Tibial artery (tissue), 4 donors: ENCODE data around the gene GPR55.

Source experiments
- DNase-seq, 2 donors: peaks; one replicate each; pipeline ENCODE4 v3.0.0-alpha.2; 2019
- H3K27ac ChIP-seq, 2 donors: fragments of 200-600 bp; sonication (generic) in 1 of 2; 1 replicate in 1 of 2; 2 replicates in 1 of 2; pipeline ENCODE4 v1.5.1; 2018 to 2019; ENCODE audit warnings: mild to moderate bottlenecking in 1 of 2
- H3K27me3 ChIP-seq, 2 donors: fragments of 200-600 bp; sonication (generic) in 1 of 2; one replicate each; pipeline versions ENCODE4 v1.5.1 to v1.6.0; 2016 to 2019
- H3K36me3 ChIP-seq, 3 donors: fragments of 200-600 bp; sonication (generic) in 2 of 3; one replicate each; pipeline ENCODE4 v1.5.1; 2016 to 2019; ENCODE audit warnings: mild to moderate bottlenecking in 2 of 3
- H3K4me1 ChIP-seq, 4 donors: fragments of 200-600 bp; sonication (generic) in 2 of 4; 1 replicate in 3 of 4; 2 replicates in 1 of 4; pipeline ENCODE4 v1.5.1; 2016 to 2019
- H3K4me3 ChIP-seq, 2 donors: fragments of 200-600 bp; sonication (generic) in 1 of 2; 1 replicate in 1 of 2; 2 replicates in 1 of 2; pipeline ENCODE4 v1.5.1; 2018 to 2019; ENCODE audit warnings: mild to moderate bottlenecking in 2 of 2
- H3K9me3 ChIP-seq, 3 donors: fragments of 200-600 bp; sonication (generic) in 1 of 3; one replicate each; pipeline ENCODE4 v1.5.1; 2016 to 2019
- CTCF ChIP-seq, 2 experiments: fragments of 200-600 bp in 1 of 2; fragments of 450-650 bp in 1 of 2; IDR thresholded peaks; one replicate each; pipeline ENCODE4 v1.5.1; 2017 to 2019; ENCODE audit warnings: antibody characterized with exemption in 2 of 2, mild to moderate bottlenecking in 1 of 2, moderate library complexity in 1 of 2
- intact Hi-C: fragments of 100-400 bp; cut with DNase I; formaldehyde crosslinking; loops from one replicate; pipeline ENCODE4 v1.15.0; 2023; ENCODE audit warnings: low total_unique reads

The GPR55 gene

DNA sequence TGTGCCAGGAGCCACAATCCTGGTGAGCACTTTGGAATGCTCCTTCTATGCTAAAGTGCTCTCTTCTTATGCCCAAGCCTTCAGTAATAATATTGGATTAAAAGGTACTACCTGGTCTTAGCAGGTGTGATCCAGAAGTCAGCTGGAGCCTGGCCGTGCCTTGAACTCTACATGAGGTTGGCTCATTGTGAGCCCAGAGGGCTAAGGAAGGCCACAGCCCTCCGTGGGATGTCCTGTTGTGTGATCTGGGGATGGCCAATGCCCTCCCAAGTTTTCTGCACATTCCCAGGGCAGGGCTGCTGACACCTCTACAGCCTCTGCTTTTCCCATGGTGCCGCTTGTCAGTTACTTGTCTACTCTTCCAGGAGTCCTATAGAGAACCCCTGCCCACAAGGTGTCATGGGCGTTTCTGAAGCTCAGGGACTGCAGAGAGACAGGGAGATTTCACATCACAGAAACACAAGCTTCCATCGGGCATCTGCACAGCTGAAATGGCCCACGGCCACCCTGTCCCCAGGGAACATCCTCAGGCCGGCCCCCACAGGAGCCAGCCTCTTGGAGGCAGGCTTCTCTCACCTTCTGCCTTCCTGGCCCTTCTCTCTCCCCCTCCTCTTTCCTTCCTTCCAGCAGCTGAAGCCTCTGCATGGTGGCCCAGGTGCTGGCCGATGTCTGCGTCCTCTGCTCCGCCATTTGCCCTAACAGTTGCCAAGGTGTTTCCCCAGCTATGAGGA is 27.3 kb upstream of the GPR55 start:
- Histone ChIP-seq H3K4me3 (no peak overlapping the region), H3K36me3 (no peaks in the 10 kb centered on the region), H3K27ac (no peak overlapping the region), H3K27me3 (no peaks in the 10 kb centered on the region), H3K4me1 (peaks cover 0 to 2% (median under 1%) of the 10 kb centered on the region in 4 donors), H3K9me3 (no peaks in the 10 kb centered on the region)
- intact Hi-C loops: no loop called here
- no peak for TF ChIP-seq CTCF (IDR thresholded peaks at IDR 0.05)
- no peak for DNase-seq

- Histone ChIP-seq H3K9me3 (no peaks in the 10 kb centered on the region), H3K36me3 (no peaks in the 10 kb centered on the region), H3K27me3 (no peaks in the 10 kb centered on the region), H3K4me3 (no peak overlapping the region), H3K27ac (no peak overlapping the region), H3K4me1 (no peaks in the 10 kb centered on the region)
- TF ChIP-seq CTCF (IDR thresholded peaks at IDR 0.05): no peak
- no peak for DNase-seq
- intact Hi-C loops: no loop called here
Observed at GRCh38 chr2:230951396-230951795, 26.4 kb upstream of the GPR55 start.

DNA sequence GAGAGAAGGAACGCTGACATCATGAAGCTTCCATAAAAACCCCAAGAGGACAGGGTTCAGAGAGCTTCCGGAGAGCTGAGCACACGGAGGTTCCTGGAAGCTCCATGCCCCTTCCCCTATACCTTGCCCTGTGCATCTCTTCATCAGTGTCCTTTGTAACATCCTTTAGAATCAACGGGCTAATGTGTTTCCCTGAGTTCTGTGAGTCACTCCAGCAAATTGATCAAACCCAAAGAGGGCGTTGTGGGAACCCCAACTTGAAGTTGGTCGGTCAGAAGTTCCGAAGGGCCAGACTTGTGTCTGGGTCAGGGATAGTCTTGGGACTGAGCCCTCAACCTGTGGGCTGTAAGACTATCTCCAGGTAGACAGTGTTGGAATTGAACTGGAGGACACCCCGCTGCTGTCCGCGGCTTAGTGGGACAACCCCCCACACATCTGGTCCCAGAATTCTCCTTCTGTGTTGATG is 25.9 kb upstream of the GPR55 start:
- intact Hi-C loops: no loop called here
- Histone ChIP-seq H3K27me3 (no peaks in the 10 kb centered on the region), H3K36me3 (no peaks in the 10 kb centered on the region), H3K27ac (no peak overlapping the region), H3K4me1 (no peaks in the 10 kb centered on the region), H3K4me3 (no peak overlapping the region), H3K9me3 (no peaks in the 10 kb centered on the region)
- no peak for DNase-seq
- TF ChIP-seq CTCF (IDR thresholded peaks at IDR 0.05): no peak

GRCh38 chr2:230949966-230950873 is 25.2 kb upstream of the GPR55 start:
- H3K9me3 ChIP-seq: no peaks in the 10 kb centered on the region
- intact Hi-C loops: no loop called here
- H3K27me3 ChIP-seq: no peaks in the 10 kb centered on the region
- H3K4me1 ChIP-seq: no peaks in the 10 kb centered on the region
- H3K4me3 ChIP-seq: no peak overlapping the region
- DNase-seq: no peak
- no peaks in the 10 kb centered on the region for H3K36me3 ChIP-seq
- no peak for TF ChIP-seq CTCF (IDR thresholded peaks at IDR 0.05)
- H3K27ac ChIP-seq: no peak overlapping the region

DNA sequence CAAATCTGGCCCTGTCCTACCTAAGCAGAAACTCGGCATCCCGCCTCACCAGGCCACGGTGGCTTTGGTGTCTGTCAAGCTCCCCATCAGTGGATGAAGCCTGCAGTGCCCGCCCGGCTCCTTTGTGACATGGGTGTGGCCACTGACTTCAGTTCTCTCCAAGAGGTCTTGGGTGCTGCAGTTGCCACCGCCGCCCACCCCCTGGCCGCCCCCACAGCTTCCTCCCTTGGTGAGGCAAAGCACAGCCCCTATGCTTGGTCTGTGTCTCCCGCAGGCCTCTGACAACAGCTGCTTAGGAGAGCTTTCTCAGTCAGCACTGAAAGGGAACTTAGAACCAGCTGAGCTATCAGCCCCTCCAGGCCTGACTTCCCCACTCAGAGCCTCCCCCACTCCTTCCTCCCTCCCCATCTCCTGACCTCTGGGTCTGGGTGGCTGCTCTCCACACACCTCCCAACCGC is 22.9 kb upstream of the GPR55 start:
- intact Hi-C loops: no loop called here
- DNase-seq: no peak
- peaks cover 0 to 4% (median 0%) of the 10 kb centered on the region in 4 donors for H3K4me1 ChIP-seq

More for the DNA sequence above, 22.9 kb upstream of the GPR55 start:
- no peaks in the 10 kb centered on the region for H3K27me3 ChIP-seq
- TF ChIP-seq CTCF (IDR thresholded peaks at IDR 0.05): no peak
- no peak overlapping the region for H3K4me3 ChIP-seq
- no peaks in the 10 kb centered on the region for H3K36me3 ChIP-seq
- no peak overlapping the region for H3K27ac ChIP-seq
- H3K9me3 ChIP-seq: no peaks in the 10 kb centered on the region
